HepG2 (cell line): ENCODE data around the gene SCAF4. TPM values are rescaled to one million over a fixed set of nuclear protein-coding genes. Genes with fewer than 3 reads are reported as not detected.

ENCODE experiments used
- AGO2 ChIP-seq: fragments of 200-400 bp; formaldehyde crosslinking; optimal IDR thresholded peaks from 2 replicates; pipeline ENCODE3; 2017; ENCODE audit warnings: mild to moderate bottlenecking, low read depth, low read length, moderate library complexity
- CHCHD3 ChIP-seq: sonication (generic); formaldehyde crosslinking; IDR thresholded peaks from 2 replicates; pipeline ENCODE4 v1.8.0; 2022; ENCODE audit warnings: mild to moderate bottlenecking, missing genetic modification reagents, moderate library complexity
- DR1 ChIP-seq: sonication (generic); formaldehyde crosslinking; IDR thresholded peaks from 2 replicates; pipeline ENCODE4 v1.8.0; 2021; ENCODE audit warnings: mild to moderate bottlenecking, missing genetic modification reagents, inconsistent platforms
- HES4 ChIP-seq: sonication (generic); formaldehyde crosslinking; IDR thresholded peaks from 2 replicates; pipeline ENCODE4 v1.9.0; 2021; ENCODE audit warnings: mild to moderate bottlenecking, missing genetic modification reagents, borderline replicate concordance
- HIVEP1 ChIP-seq: sonication (generic); formaldehyde crosslinking; IDR thresholded peaks from 2 replicates; pipeline ENCODE4 v1.4.0; 2020; ENCODE audit warnings: mild to moderate bottlenecking, missing genetic modification reagents
- HOXA9 ChIP-seq: sonication (generic); formaldehyde crosslinking; IDR thresholded peaks from 2 replicates; pipeline ENCODE4 v1.8.1; 2022; ENCODE audit warnings: missing genetic modification reagents, mild to moderate bottlenecking, moderate library complexity, borderline replicate concordance
- KLF15 ChIP-seq: sonication (generic); formaldehyde crosslinking; IDR thresholded peaks from 2 replicates; pipeline ENCODE4 v1.8.1; 2023; ENCODE audit warnings: borderline replicate concordance, mild to moderate bottlenecking, inconsistent platforms, missing genetic modification reagents, mixed read lengths
- MEIS2 ChIP-seq: sonication (generic); formaldehyde crosslinking; IDR thresholded peaks from 2 replicates; pipeline ENCODE4 v1.9.0; 2021; ENCODE audit warnings: mild to moderate bottlenecking, missing genetic modification reagents
- MLX ChIP-seq: IDR thresholded peaks from 2 replicates; pipeline ENCODE4 v1.6.1; 2016
- RBFOX2 ChIP-seq: fragments of 200-400 bp; formaldehyde crosslinking; IDR thresholded peaks from 2 replicates; pipeline ENCODE4 v1.6.1; 2017; ENCODE audit warnings: low read depth, mild to moderate bottlenecking, low read length
- SKIL ChIP-seq: sonication (generic); formaldehyde crosslinking; IDR thresholded peaks from 2 replicates; pipeline ENCODE4 v1.8.0; 2022; ENCODE audit warnings: missing genetic modification reagents, mild to moderate bottlenecking, moderate library complexity, borderline replicate concordance
- SUZ12 ChIP-seq: fragments of 150-350 bp; IDR thresholded peaks from 2 replicates; pipeline ENCODE4 v1.6.1; 2014; ENCODE audit warnings: low read depth, low read length
- TERF1 ChIP-seq: sonication (generic); formaldehyde crosslinking; IDR thresholded peaks from 2 replicates; pipeline ENCODE4 v1.8.0; 2022; ENCODE audit warnings: mild to moderate bottlenecking, missing genetic modification reagents, moderate library complexity
- YEATS4 ChIP-seq: sonication (generic); formaldehyde crosslinking; IDR thresholded peaks from 2 replicates; pipeline ENCODE4 v1.4.0; 2020; ENCODE audit warnings: missing genetic modification reagents, borderline replicate concordance
- ZBTB21 ChIP-seq: sonication (generic); formaldehyde crosslinking; IDR thresholded peaks from 2 replicates; pipeline ENCODE4 v1.4.0; 2020; ENCODE audit warnings: missing genetic modification reagents
- ZNF138 ChIP-seq: sonication (generic); formaldehyde crosslinking; IDR thresholded peaks from 2 replicates; pipeline ENCODE4 v1.5.0; 2020; ENCODE audit warnings: mild to moderate bottlenecking, low read depth, missing genetic modification reagents
- ZNF180 ChIP-seq: sonication (generic); formaldehyde crosslinking; IDR thresholded peaks from 2 replicates; pipeline ENCODE4 v1.4.0; 2020; ENCODE audit warnings: low read depth, missing genetic modification reagents, borderline replicate concordance
- ZNF205 ChIP-seq: IDR thresholded peaks from 2 replicates; pipeline ENCODE4 v1.6.1; 2018; ENCODE audit warnings: missing biosample characterization, missing genetic modification reagents
- ZNF260 ChIP-seq: sonication (generic); formaldehyde crosslinking; IDR thresholded peaks from 2 replicates; pipeline ENCODE4 v1.4.0; 2020; ENCODE audit warnings: missing genetic modification reagents, low read depth, mild to moderate bottlenecking, borderline replicate concordance
- ZNF276 ChIP-seq: sonication (generic); formaldehyde crosslinking; IDR thresholded peaks from 2 replicates; pipeline ENCODE4 v1.4.0; 2020; ENCODE audit warnings: mild to moderate bottlenecking, low read depth, missing genetic modification reagents
- ZNF530 ChIP-seq: sonication (generic); formaldehyde crosslinking; IDR thresholded peaks from 2 replicates; pipeline ENCODE4 v1.5.0; 2020; ENCODE audit warnings: low read depth, mild to moderate bottlenecking, missing genetic modification reagents
- polyA plus RNA-seq, 8 experiments: library from polyadenylated mRNA; depleted of rRNA in 3 of 8; stranded (reverse) in 7 of 8; unstranded in 1 of 8; fragments of >200 nt; fragmentation: Illumina TruSeq in 4 of 8; extraction: Trizol in 4 of 8; gene quantifications; 2 replicates each; pipeline versions ENCODE4 v1.2.1 to v1.2.3, GENCODE V29; 2011 to 2016; ENCODE audit warnings: low read depth in 4 of 8, missing spikeins in 1 of 8, mixed read lengths in 1 of 8; ENCODE audit not compliant: insufficient read depth in 1 of 8
- total RNA-seq, 5 experiments: library from RNA; depleted of rRNA; stranded (reverse); fragments of >200 nt; fragmentation: Illumina TruSeq; extraction: Trizol; gene quantifications; 2 replicates each; pipeline ENCODE4 v1.2.3, GENCODE V29; 2016; ENCODE audit warnings: low read depth in 1 of 5
- TF ChIP-seq, protein P1 (sequence below): IDR thresholded peaks from 2 replicates; pipeline ENCODE4 v1.6.1; 2016; ENCODE audit warnings: missing biosample characterization, missing genetic modification reagents, low read depth

The SCAF4 gene
- total and polyA plus RNA-seq, 2 of the 13 experiments (the other 11 are each of a cell fraction or from before 2014, with no cell fraction given), result 9.1 to 11.5 TPM

GRCh38 chr21:31731857-31732596 lies at the start of gene SCAF4 (continued):
- TF ChIP-seq ZBTB21 (CRISPR knock-in tag), result no peak
- TF ChIP-seq ZNF180, result no peak
- TF ChIP-seq CHCHD3 (CRISPR knock-in tag), result 0 out of 2 replicates have a peak, but pooled peaks have one; percentile 64
- TF ChIP-seq ZNF260 (CRISPR knock-in tag), result no peak
- TF ChIP-seq ZNF205 (CRISPR knock-in tag), result no peak
- peak; percentile 77; the same call in 1 of the 2 replicates for TF ChIP-seq ZNF276
- no peak for TF ChIP-seq DR1 (CRISPR knock-in tag)
- TF ChIP-seq HIVEP1 (CRISPR knock-in tag), result no peak
- no peak for TF ChIP-seq MEIS2 (CRISPR knock-in tag)
- TF ChIP-seq ZNF138 (CRISPR knock-in tag), result peak; percentile 78; the same call in 1 of the 2 replicates
- no peak for TF ChIP-seq ZNF530 (CRISPR knock-in tag)
- no peak; the same call in 1 of the 2 replicates for TF ChIP-seq HOXA9 (CRISPR knock-in tag)
- TF ChIP-seq SKIL (CRISPR knock-in tag), result peak; percentile 3; the same call in 1 of the 2 replicates
- peak; percentile 21; the same call in 1 of the 2 replicates for TF ChIP-seq HES4 (CRISPR knock-in tag)
- no peak for TF ChIP-seq TERF1 (CRISPR knock-in tag)
- no peak for TF ChIP-seq MLX (CRISPR knock-in tag)
- TF ChIP-seq YEATS4 (CRISPR knock-in tag), result peak; percentile 45
- peak; percentile 73 for TF ChIP-seq AGO2
- TF ChIP-seq KLF15 (CRISPR knock-in tag), result no peak
- TF ChIP-seq RBFOX2, result peak; percentile 92
- peak; percentile 7; the same call in 1 of the 2 replicates for TF ChIP-seq SUZ12
- TF ChIP-seq, protein P1, sequence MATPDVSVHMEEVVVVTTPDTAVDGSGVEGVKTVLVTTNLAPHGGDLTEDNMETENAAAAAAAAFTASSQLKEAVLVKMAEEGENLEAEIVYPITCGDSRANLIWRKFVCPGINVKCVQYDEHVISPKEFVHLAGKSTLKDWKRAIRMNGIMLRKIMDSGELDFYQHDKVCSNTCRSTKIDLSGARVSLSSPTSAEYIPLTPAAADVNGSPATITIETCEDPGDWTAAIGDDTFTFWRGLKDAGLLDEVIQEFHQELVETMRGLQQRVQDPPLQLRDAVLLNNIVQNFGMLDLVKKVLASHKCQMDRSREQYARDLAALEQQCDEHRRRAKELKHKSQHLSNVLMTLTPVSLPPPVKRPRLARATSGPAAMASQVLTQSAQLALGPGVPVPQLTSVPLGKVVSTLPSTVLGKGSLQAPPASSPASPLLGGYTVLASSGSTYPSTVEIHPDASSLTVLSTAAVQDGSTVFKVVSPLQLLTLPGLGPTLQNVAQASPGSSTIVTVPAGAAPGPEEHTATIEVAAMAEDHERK (CRISPR knock-in tag), result no peak
